HUES48 (cell line): ENCODE results near the gene NT5DC4.

Source experiments
- H3K27ac ChIP-seq: one replicate; pipeline ENCODE4 v1.7.0; 2013; ENCODE audit warnings: low read depth, low read length, inconsistent platforms
- H3K27me3 ChIP-seq: 2 replicates; pipeline ENCODE4 v1.6.1; 2013; ENCODE audit warnings: mild to moderate bottlenecking, low read length; ENCODE audit not compliant: control insufficient read depth, insufficient read depth
- H3K36me3 ChIP-seq: 2 replicates; pipeline ENCODE4 v1.6.1; 2013; ENCODE audit warnings: low read length; ENCODE audit not compliant: control insufficient read depth, insufficient read depth
- H3K4me1 ChIP-seq: 2 replicates; pipeline ENCODE4 v1.6.1; 2013; ENCODE audit warnings: mild to moderate bottlenecking, low read length; ENCODE audit not compliant: control insufficient read depth, insufficient read depth
- H3K4me3 ChIP-seq: 2 replicates; pipeline ENCODE4 v1.5.1; 2013; ENCODE audit warnings: mild to moderate bottlenecking, low read depth, low read length
- H3K9ac ChIP-seq: 2 replicates; pipeline ENCODE4 v1.6.1; 2013; ENCODE audit warnings: mild to moderate bottlenecking, low read depth, low read length, moderate library complexity
- H3K9me3 ChIP-seq: 2 replicates; pipeline ENCODE4 v1.6.1; 2013; ENCODE audit warnings: low read length; ENCODE audit not compliant: control insufficient read depth, insufficient read depth

NT5DC4 gene

GRCh38 chr2:112720785-112721184, at the start of gene NT5DC4:
TSS of gene NT5DC4 (plus strand) at chr2:112721020. CDS start at chr2:112721080, 60 bp downstream.
- Histone ChIP-seq H3K4me3 (no peak within 1 kb of the TSS), H3K9me3 (no peaks in the 10 kb centered on the region), H3K27ac (no peak within 1 kb of the TSS), H3K27me3 (no peaks in the 10 kb centered on the region), H3K4me1 (no peaks in the 10 kb centered on the region), H3K9ac (no peak within 1 kb of the TSS), H3K36me3 (no peaks in the 10 kb centered on the region)

- H3K9ac ChIP-seq = no peak overlapping the region
- H3K4me1 ChIP-seq = peaks cover 5% of the 10 kb centered on the region; the same call in 1 of the 2 replicates
- H3K36me3 ChIP-seq = no peaks in the 10 kb centered on the region
- H3K27me3 ChIP-seq = no peaks in the 10 kb centered on the region
- H3K9me3 ChIP-seq = no peaks in the 10 kb centered on the region
- no peak overlapping the region for H3K4me3 ChIP-seq
- H3K27ac ChIP-seq = no peak overlapping the region
These were observed 49.0 kb upstream of the NT5DC4 start for GRCh38 chr2:112671801-112672200.

GRCh38 chr2:112673008-112673407, 47.8 kb upstream of the NT5DC4 start:
- Histone ChIP-seq H3K9ac (no peak overlapping the region), H3K4me3 (no peak overlapping the region), H3K27me3 (no peaks in the 10 kb centered on the region), H3K36me3 (no peaks in the 10 kb centered on the region), H3K27ac (no peak overlapping the region), H3K9me3 (no peaks in the 10 kb centered on the region), H3K4me1 (peaks cover 5% of the 10 kb centered on the region; the same call in 1 of the 2 replicates)

GRCh38 chr2:112674229-112674628, 46.6 kb upstream of the NT5DC4 start:
- Histone ChIP-seq H3K27ac (no peak overlapping the region), H3K4me1 (peaks cover 5% of the 10 kb centered on the region; the same call in 1 of the 2 replicates), H3K36me3 (no peaks in the 10 kb centered on the region), H3K9ac (no peak overlapping the region), H3K9me3 (no peaks in the 10 kb centered on the region), H3K27me3 (no peaks in the 10 kb centered on the region), H3K4me3 (no peak overlapping the region)

GRCh38 chr2:112679484-112679883, 41.3 kb upstream of the NT5DC4 start:
- no peaks in the 10 kb centered on the region for H3K36me3 ChIP-seq
- no peaks in the 10 kb centered on the region for H3K9me3 ChIP-seq
- H3K27me3 ChIP-seq = no peaks in the 10 kb centered on the region
- no peak overlapping the region for H3K9ac ChIP-seq
- H3K27ac ChIP-seq = no peak overlapping the region
- H3K4me3 ChIP-seq = no peak overlapping the region
- no peaks in the 10 kb centered on the region for H3K4me1 ChIP-seq

GRCh38 chr2:112680666-112681101, 40.1 kb upstream of the NT5DC4 start:
- Histone ChIP-seq H3K27me3 (no peaks in the 10 kb centered on the region), H3K9ac (no peak overlapping the region), H3K4me1 (no peaks in the 10 kb centered on the region), H3K4me3 (no peak overlapping the region), H3K27ac (no peak overlapping the region), H3K36me3 (no peaks in the 10 kb centered on the region), H3K9me3 (no peaks in the 10 kb centered on the region)

- Histone ChIP-seq H3K9ac (no peak overlapping the region), H3K9me3 (no peaks in the 10 kb centered on the region), H3K4me3 (no peak overlapping the region), H3K27me3 (no peaks in the 10 kb centered on the region), H3K27ac (no peak overlapping the region), H3K36me3 (no peaks in the 10 kb centered on the region), H3K4me1 (no peaks in the 10 kb centered on the region)
These were observed 38.7 kb upstream of the NT5DC4 start for GRCh38 chr2:112682101-112682500.

- H3K36me3 ChIP-seq = no peaks in the 10 kb centered on the region
- H3K4me3 ChIP-seq = no peak overlapping the region
- no peaks in the 10 kb centered on the region for H3K9me3 ChIP-seq
- no peak overlapping the region for H3K27ac ChIP-seq
- no peaks in the 10 kb centered on the region for H3K27me3 ChIP-seq
- H3K4me1 ChIP-seq = no peaks in the 10 kb centered on the region
- no peak overlapping the region for H3K9ac ChIP-seq
These were observed 37.0 kb upstream of the NT5DC4 start for GRCh38 chr2:112683550-112684414.

GRCh38 chr2:112684415-112684775, 36.4 kb upstream of the NT5DC4 start:
- no peaks in the 10 kb centered on the region for H3K4me1 ChIP-seq
- H3K4me3 ChIP-seq = no peak overlapping the region
- no peak overlapping the region for H3K9ac ChIP-seq
- no peaks in the 10 kb centered on the region for H3K36me3 ChIP-seq
- no peaks in the 10 kb centered on the region for H3K27me3 ChIP-seq
- no peak overlapping the region for H3K27ac ChIP-seq
- H3K9me3 ChIP-seq = no peaks in the 10 kb centered on the region

GRCh38 chr2:112685271-112685884, 35.4 kb upstream of the NT5DC4 start:
- H3K4me1 ChIP-seq = no peaks in the 10 kb centered on the region

More at GRCh38 chr2:112685271-112685884, 35.4 kb upstream of the NT5DC4 start:
- Histone ChIP-seq H3K27ac (no peak overlapping the region), H3K4me3 (no peak overlapping the region), H3K9ac (no peak overlapping the region), H3K9me3 (no peaks in the 10 kb centered on the region), H3K27me3 (no peaks in the 10 kb centered on the region), H3K36me3 (no peaks in the 10 kb centered on the region)
